Stimulated activated CD8-positive, alpha-beta memory T cell treated with anti-CD3 and anti-CD28 coated beads, Interleukin-12 subunit alpha, Interleukin-12 subunit beta, amount 100 ng/mL, for 24 hours (primary cell): ENCODE results near the gene CRLF1.
"Not testable (repeated sequence)": the region's sequence is repeated elsewhere in the genome, so short reads cannot be mapped to it uniquely, and the experiment has no call there.

Source experiments
- DNase-seq: peaks from one replicate; pipeline ENCODE4 v3.0.0-alpha.2; 2020; ENCODE audit errors: extremely low read depth

The CRLF1 gene

GRCh38 chr19:18608805-18609716 is 2.5 kb upstream of the CRLF1 start:
- DNase-seq: no peak

- DNase-seq: no peak
Observed at GRCh38 chr19:18608102-18608804, 1.7 kb upstream of the CRLF1 start.

- no peak for DNase-seq
Observed at GRCh38 chr19:18607226-18608101, 865 bp upstream of the CRLF1 start.

GRCh38 chr19:18605546-18606280 is 886 bp downstream of the CRLF1 start:
- no peak for DNase-seq

GRCh38 chr19:18605196-18605545 is 1.4 kb downstream of the CRLF1 start:
- DNase-seq: no peak

- DNase-seq: no peak
Observed at GRCh38 chr19:18604820-18605159, 1.8 kb downstream of the CRLF1 start.

- DNase-seq: no peak
Observed at GRCh38 chr19:18603958-18604819, 2.4 kb downstream of the CRLF1 start.

- DNase-seq: no peak
Observed at GRCh38 chr19:18603255-18603957, 3.2 kb downstream of the CRLF1 start.

GRCh38 chr19:18601875-18602274 is 4.7 kb downstream of the CRLF1 start:
- DNase-seq: no peak

- not testable (repeated sequence) for DNase-seq
Observed at GRCh38 chr19:18600692-18601397, 5.8 kb downstream of the CRLF1 start.

GRCh38 chr19:18599485-18599884 is 7.1 kb downstream of the CRLF1 start:
- no peak for DNase-seq

- DNase-seq: no peak
Observed at GRCh38 chr19:18597809-18598660, 8.6 kb downstream of the CRLF1 start.

GRCh38 chr19:18596752-18597157 is 9.8 kb downstream of the CRLF1 start:
- DNase-seq: no peak

- no peak for DNase-seq
Observed at GRCh38 chr19:18595475-18595874, 11.1 kb downstream of the CRLF1 start.

GRCh38 chr19:18594824-18595373 is 11.7 kb downstream of the CRLF1 start:
- no peak for DNase-seq

- DNase-seq: peak; percentile 39
Observed at GRCh38 chr19:18594096-18594823, 12.3 kb downstream of the CRLF1 start.

- DNase-seq: no peak
Observed at GRCh38 chr19:18593367-18594095, 13.1 kb downstream of the CRLF1 start.
